ENCODE data around the gene JADE2. TPM values are rescaled to one million over a fixed set of nuclear protein-coding genes. Genes with fewer than 3 reads are reported as not detected.

Gene JADE2
- total RNA-seq, 1 experiment from 2014 or later, result 39.9 TPM

GRCh38 chr5:134519989-134520388 is 5.5 kb upstream of the JADE2 start:
- Histone ChIP-seq H3K79me2 (ENCODE audit: insufficient read depth, low read length) (no peaks in the 10 kb centered on the region; the same call in 1 of the 2 replicates), H4K20me1 (ENCODE audit: insufficient read depth) (no peaks in the 10 kb centered on the region), H3K36me3 (ENCODE audit: control insufficient read depth in 1 of 2, insufficient read depth in 2 of 2, low read length in 2 of 2) (no peaks in the 10 kb centered on the region), H3K9me2 (ENCODE audit: insufficient read depth) (no peaks in the 10 kb centered on the region), H3K4me1 (ENCODE audit: control insufficient read depth in 1 of 2, insufficient read depth in 2 of 2, low read length in 2 of 2) (peaks cover 11 to 18% of the 10 kb centered on the region in 2 experiments), H3K27ac (ENCODE audit: low read depth, low read length) (no peak overlapping the region), H3K4me2 (ENCODE audit: low read length) (no peak overlapping the region), H2AFZ (ENCODE audit: low read depth, low read length, poor library complexity, severe bottlenecking) (no peak overlapping the region), H3K9ac (ENCODE audit: low read length) (no peak overlapping the region), H3K4me3 (replicated peaks in 1 of 2; ENCODE audit: low read depth in 1 of 2, low read length in 2 of 2) (no peak overlapping the region), H3K27me3 (ENCODE audit: insufficient read depth, low read length) (no peaks in the 10 kb centered on the region), H3K9me3 (ENCODE audit: control insufficient read depth in 1 of 2, insufficient read depth in 1 of 2, low read depth in 1 of 2, low read length in 2 of 2) (no peaks in the 10 kb centered on the region)
- intact Hi-C loops (cut with micrococcal nuclease), result no loop called here
- ChIA-PET CTCF (no interaction called here), POLR2A (interaction anchor here (1.0 kb wide), 1 partner anchor 8 kb away, joined by 5 read pairs; no protein-coding TSS in a partner anchor), RAD21 (ENCODE audit: low non-redundant PET in 1 of 2, low total read pairs in 2 of 2, uncharacterized antibody in 2 of 2, unreplicated experiment in 2 of 2) (no interaction called here)
- no peak for TF ChIP-seq FOSL1 (IDR thresholded peaks at IDR 0.05; ENCODE audit: low read depth)
- no peak for TF ChIP-seq ZNF274 (IDR thresholded peaks at IDR 0.05; ENCODE audit: low read depth, low read length)
- no peak for TF ChIP-seq TCF7L2 (IDR thresholded peaks at IDR 0.05; ENCODE audit: borderline replicate concordance, extremely low read depth, insufficient read depth, insufficient read length)
- no peak for TF ChIP-seq RAD21 (IDR thresholded peaks at IDR 0.05; ENCODE audit: low read depth)
- no peak for TF ChIP-seq EGR1 (IDR thresholded peaks at IDR 0.05; ENCODE audit: low read depth)
- no peak for TF ChIP-seq MAX (IDR thresholded peaks at IDR 0.05)
- DNase-seq (ENCODE audit: low read depth, low spot score) (no peak), ATAC-seq (no peak)
- BruUV-seq (replicated peaks), result no TSS peak

- no peak overlapping the region for H2AFZ ChIP-seq (ENCODE audit: low read depth, low read length, poor library complexity, severe bottlenecking)
- no peaks in the 10 kb centered on the region for H3K9me3 ChIP-seq (ENCODE audit: control insufficient read depth in 1 of 2, insufficient read depth in 1 of 2, low read depth in 1 of 2, low read length in 2 of 2)
- no peak for TF ChIP-seq ELF1 (IDR thresholded peaks at IDR 0.05; ENCODE audit: borderline replicate concordance, low read depth)
- no peak for TF ChIP-seq CEBPB (IDR thresholded peaks at IDR 0.05; ENCODE audit: low read depth)
- TF ChIP-seq RAD21 (IDR thresholded peaks at IDR 0.05; ENCODE audit: low read depth), result no peak
- no peak for TF ChIP-seq SP1 (IDR thresholded peaks at IDR 0.05; ENCODE audit: low read depth)
- no TSS peak for BruUV-seq (replicated peaks)
- no peaks in the 10 kb centered on the region for H4K20me1 ChIP-seq (ENCODE audit: insufficient read depth)
- RAD21 ChIA-PET (ENCODE audit: low non-redundant PET in 1 of 2, low total read pairs in 2 of 2, uncharacterized antibody in 2 of 2, unreplicated experiment in 2 of 2), result no interaction called here
- peaks cover 9 to 13% of the 10 kb centered on the region in 2 experiments for H3K4me1 ChIP-seq (ENCODE audit: control insufficient read depth in 1 of 2, insufficient read depth in 2 of 2, low read length in 2 of 2)
- no peak overlapping the region for H3K4me2 ChIP-seq (ENCODE audit: low read length)
- peaks cover 5% of the 10 kb centered on the region; the same call in 1 of the 2 replicates for H3K79me2 ChIP-seq (ENCODE audit: insufficient read depth, low read length)
- POLR2A ChIA-PET, result interaction anchor here (6.8 kb wide), 1 partner anchor 11 kb away, joined by 55 read pairs; no protein-coding TSS in a partner anchor
- DNase-seq (ENCODE audit: low read depth, low spot score) (no peak), ATAC-seq (no peak)
- no peaks in the 10 kb centered on the region for H3K27me3 ChIP-seq (ENCODE audit: insufficient read depth, low read length)
- intact Hi-C loops (cut with micrococcal nuclease), result no loop called here
- no peak overlapping the region for H3K9ac ChIP-seq (ENCODE audit: low read length)
- H3K9me2 ChIP-seq (ENCODE audit: insufficient read depth), result no peaks in the 10 kb centered on the region
- no peak overlapping the region for H3K27ac ChIP-seq (ENCODE audit: low read depth, low read length)
- no peaks in the 10 kb centered on the region for H3K36me3 ChIP-seq (ENCODE audit: control insufficient read depth in 1 of 2, insufficient read depth in 2 of 2, low read length in 2 of 2)
- no peak overlapping the region for H3K4me3 ChIP-seq (replicated peaks in 1 of 2; ENCODE audit: low read depth in 1 of 2, low read length in 2 of 2)
- CTCF ChIA-PET, result no interaction called here
Measured at GRCh38 chr5:134521841-134522240, 3.6 kb upstream of the JADE2 start.
